Stimulated activated naive B cell treated with anti-CD40 and anti-IgM and Interleukin-4, amounts not matched to agents 10 μg/mL and 1 μg/mL and 100 μg/mL, for 72 hours (primary cell): Measurements from ENCODE around the gene MRPS9.
A peak's percentile ranks its signal among the peaks of the same experiment; 100 is the strongest.

Source experiments
- ATAC-seq, 2 donors: fragments of 150-1000 bp; cut with Tn5 transposase; replicated peaks; 2 replicates each; pipeline ENCODE4 v1.10.0; 2021; ENCODE audit warnings: moderate library complexity in 1 of 2
- DNase-seq: peaks from one replicate; pipeline ENCODE4 v3.0.0; 2021
- H3K27ac Mint-ChIP-seq: one replicate; pipeline ENCODE4 v1.8.0; 2022; ENCODE audit warnings: mild to moderate bottlenecking, mixed read lengths
- H3K27me3 Mint-ChIP-seq, 2 donors: one replicate each; pipeline ENCODE4 v1.8.0; 2022; ENCODE audit warnings: mixed read lengths in 2 of 2
- H3K36me3 Mint-ChIP-seq, 2 donors: one replicate each; pipeline ENCODE4 v1.8.0; 2022; ENCODE audit warnings: mixed read lengths in 2 of 2, mild to moderate bottlenecking in 1 of 2
- H3K4me1 Mint-ChIP-seq, 2 donors: one replicate each; pipeline ENCODE4 v1.8.0; 2022; ENCODE audit warnings: mixed read lengths in 2 of 2, mild to moderate bottlenecking in 1 of 2
- H3K4me3 Mint-ChIP-seq, 2 donors: one replicate each; pipeline ENCODE4 v1.8.0; 2022; ENCODE audit warnings: mild to moderate bottlenecking in 2 of 2, mixed read lengths in 2 of 2, moderate library complexity in 1 of 2
- H3K9me3 Mint-ChIP-seq, 2 donors: one replicate each; pipeline ENCODE4 v1.8.0; 2022; ENCODE audit warnings: mixed read lengths in 2 of 2, mild to moderate bottlenecking in 1 of 2

The MRPS9 gene

DNA sequence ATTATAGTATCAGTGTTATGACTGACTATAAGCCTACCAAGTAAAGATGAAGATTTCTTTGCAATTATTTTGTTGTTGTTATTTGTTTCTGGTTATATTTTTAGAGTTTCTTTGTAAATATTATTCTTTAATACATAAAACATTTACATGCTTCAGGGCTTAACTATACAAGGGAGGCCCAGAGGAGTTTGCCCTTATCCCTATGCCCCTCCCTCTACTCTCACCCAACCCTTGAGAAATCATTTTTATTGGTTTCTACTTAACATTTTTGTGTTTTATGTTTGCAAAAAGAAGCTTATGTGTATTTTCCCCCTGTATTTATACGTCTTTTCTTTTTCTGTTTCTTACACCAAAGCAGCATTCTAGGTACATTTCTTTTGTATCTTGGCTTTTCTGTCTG lies 30.5 kb downstream of the MRPS9 start:
- Mint-ChIP-seq H3K9me3 (no peaks in the 10 kb centered on the region), H3K4me3 (no peak overlapping the region), H3K27ac (no peak overlapping the region), H3K4me1 (peaks cover 3 to 16% of the 10 kb centered on the region in 2 donors), H3K27me3 (no peaks in the 10 kb centered on the region), H3K36me3 (peaks cover 13 to 30% of the 10 kb centered on the region in 2 donors)
- DNase-seq (no peak), ATAC-seq (no peak)

DNA sequence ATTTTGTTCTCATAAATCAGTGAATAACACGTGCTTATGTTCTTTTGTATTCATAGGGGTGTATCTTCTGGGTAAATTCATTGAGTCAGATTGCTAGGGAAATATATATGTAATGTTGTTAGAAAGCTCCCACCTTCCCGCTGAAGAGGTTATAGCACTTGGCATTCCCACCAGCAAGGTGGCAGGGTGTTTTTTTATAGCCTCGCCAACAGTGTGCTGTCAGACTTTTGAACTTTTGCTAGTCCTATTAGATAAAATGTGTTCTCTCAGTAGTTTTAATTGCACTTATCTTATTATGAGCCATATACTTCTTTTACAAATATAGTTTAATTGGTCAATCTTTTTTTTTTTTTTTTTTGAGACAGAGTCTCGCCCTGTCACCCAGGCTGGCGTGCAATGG lies 31.0 kb downstream of the MRPS9 start:
- DNase-seq: no peak
- no peak overlapping the region for H3K4me3 Mint-ChIP-seq
- peaks cover 3 to 16% of the 10 kb centered on the region in 2 donors for H3K4me1 Mint-ChIP-seq
- H3K27me3 Mint-ChIP-seq: no peaks in the 10 kb centered on the region
- H3K27ac Mint-ChIP-seq: no peak overlapping the region
- no peaks in the 10 kb centered on the region for H3K9me3 Mint-ChIP-seq
- peaks cover 12 to 29% of the 10 kb centered on the region in 2 donors for H3K36me3 Mint-ChIP-seq
- ATAC-seq: no peak

DNA sequence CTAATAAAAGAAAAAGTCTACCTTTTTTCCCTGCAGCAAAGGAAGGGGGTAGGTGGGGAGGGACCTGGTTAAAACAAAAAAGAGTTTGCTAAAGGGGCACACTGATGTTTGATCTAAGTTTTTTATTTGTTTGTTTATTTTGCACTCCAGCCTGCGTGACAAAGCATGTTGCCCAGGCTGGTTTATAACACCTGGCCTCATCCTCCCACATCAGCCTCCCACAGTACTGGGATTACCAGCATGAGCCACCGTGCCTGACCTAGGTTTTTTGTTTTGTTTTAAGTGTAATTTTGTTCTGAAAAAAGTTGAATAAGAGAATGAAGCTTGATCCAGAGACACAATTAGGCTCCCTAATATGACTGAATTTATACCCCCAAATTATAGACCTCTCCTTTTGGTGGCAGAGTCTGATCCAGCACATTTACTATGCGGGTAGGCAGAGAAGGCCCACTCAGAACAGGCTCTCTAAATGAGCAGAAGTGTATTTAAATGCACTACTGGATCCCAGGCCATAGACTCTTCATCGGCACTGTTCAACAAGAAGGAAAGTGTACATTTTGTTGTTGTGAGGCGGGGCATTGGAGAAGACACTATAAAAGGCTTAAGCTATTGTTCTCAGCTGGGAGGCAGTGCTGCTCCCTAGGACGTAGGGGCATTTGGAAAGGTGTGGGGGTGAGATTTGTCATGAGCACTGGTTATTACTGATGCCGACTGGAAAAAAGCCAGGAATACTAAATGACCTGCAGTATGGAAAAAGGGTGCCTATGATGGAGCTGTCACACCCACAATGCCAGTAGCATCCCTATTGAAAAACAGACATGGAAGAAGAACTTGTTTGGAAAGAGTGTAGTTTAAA lies 32.4 kb downstream of the MRPS9 start:
- H3K4me1 Mint-ChIP-seq: peaks cover 3 to 16% of the 10 kb centered on the region in 2 donors
- no peaks in the 10 kb centered on the region for H3K27me3 Mint-ChIP-seq
- no peaks in the 10 kb centered on the region for H3K9me3 Mint-ChIP-seq
- H3K4me3 Mint-ChIP-seq: no peak overlapping the region
- no peak overlapping the region for H3K27ac Mint-ChIP-seq
- no peak for ATAC-seq
- H3K36me3 Mint-ChIP-seq: peaks cover 7 to 30% of the 10 kb centered on the region in 2 donors
- DNase-seq: no peak

DNA sequence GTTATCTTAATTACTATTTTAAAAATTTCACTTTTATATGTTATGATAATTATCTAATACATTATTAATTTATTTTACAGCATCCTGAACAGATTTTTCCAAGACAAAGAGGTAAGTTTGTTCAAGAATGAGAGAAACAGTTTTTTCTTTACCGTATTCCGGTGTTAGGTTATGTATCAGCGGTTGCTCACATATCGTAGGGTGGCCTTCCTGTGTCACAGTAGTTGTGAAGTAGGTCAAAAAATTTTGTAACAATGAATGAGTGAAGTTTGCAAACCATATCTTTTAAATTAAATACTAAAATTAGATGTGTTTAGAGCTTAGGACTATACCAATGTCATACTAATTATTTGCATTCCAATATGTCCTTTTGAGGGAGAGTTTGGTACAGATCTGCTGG lies 33.5 kb downstream of the MRPS9 start:
- DNase-seq (no peak), ATAC-seq (no peak)
- Mint-ChIP-seq H3K4me1 (peaks cover 3 to 16% of the 10 kb centered on the region in 2 donors), H3K36me3 (peaks cover 7 to 31% of the 10 kb centered on the region in 2 donors), H3K9me3 (no peaks in the 10 kb centered on the region), H3K4me3 (no peak overlapping the region), H3K27ac (no peak overlapping the region), H3K27me3 (no peaks in the 10 kb centered on the region)

DNA sequence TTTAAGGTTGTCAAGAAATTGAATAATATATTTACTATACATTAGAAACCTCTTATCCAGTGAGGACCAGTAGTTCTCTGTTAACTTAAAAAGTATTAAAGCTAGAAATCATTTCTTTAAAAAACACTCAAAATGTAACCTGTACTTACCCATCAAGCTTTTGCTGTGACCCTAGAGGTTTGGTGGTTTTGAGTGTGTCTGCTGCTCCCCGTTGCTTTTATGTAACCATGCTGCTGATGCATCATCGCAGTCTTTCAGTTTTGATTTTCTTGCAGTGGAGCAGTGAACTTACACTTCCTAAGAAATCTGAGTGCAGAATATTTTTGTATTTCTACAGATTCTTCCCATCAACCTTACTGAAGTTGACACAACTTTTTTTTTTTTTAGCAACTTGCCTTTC lies 34.2 kb downstream of the MRPS9 start:
- ATAC-seq (peak; percentile 70 to 71), DNase-seq (no peak)
- peaks cover 3 to 16% of the 10 kb centered on the region in 2 donors for H3K4me1 Mint-ChIP-seq

DNA sequence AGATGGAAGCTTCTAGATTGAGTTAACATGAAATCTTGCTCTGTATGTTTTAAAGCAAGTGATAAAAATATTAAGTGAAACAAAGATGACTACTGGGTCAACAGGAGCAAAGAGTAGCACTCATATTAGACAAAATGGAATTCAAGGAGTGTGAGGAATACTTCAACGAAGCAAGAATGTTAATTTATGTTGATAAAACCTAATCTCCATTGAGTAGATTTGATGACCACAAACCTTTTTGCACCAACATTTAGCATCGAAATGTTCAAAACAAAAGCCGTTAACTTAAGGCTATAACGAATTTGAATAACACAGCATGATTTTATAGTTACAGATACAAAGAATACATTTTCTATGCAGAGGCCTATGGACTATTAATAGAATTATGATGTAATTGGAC lies 35.7 kb downstream of the MRPS9 start:
- no peak for ATAC-seq

More for the DNA sequence above, 34.2 kb downstream of the MRPS9 start:
- no peak overlapping the region for H3K4me3 Mint-ChIP-seq
- H3K36me3 Mint-ChIP-seq: peaks cover 7 to 33% of the 10 kb centered on the region in 2 donors
- H3K27me3 Mint-ChIP-seq: no peaks in the 10 kb centered on the region
- H3K9me3 Mint-ChIP-seq: no peaks in the 10 kb centered on the region
- no peak overlapping the region for H3K27ac Mint-ChIP-seq

DNA sequence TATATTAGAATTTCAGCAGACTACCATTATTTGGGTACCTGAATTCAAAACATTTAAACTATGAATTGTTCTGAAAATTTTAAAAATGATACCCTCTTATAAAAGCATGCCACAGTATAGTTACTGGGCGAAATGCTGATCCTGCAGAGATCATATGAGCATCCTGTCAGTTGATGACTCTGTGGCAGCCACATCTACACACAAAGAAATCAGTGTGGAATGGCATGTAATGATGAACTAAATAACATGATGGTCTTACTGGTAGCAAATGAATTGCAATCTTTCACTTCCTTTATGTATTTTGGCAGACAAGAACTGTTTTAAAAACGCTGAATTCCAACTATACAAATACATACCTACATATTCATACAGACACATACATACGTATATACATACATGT lies 38.3 kb downstream of the MRPS9 start:
- H3K36me3 Mint-ChIP-seq: peaks cover 6 to 31% of the 10 kb centered on the region in 2 donors
- H3K27me3 Mint-ChIP-seq: no peaks in the 10 kb centered on the region
- no peaks in the 10 kb centered on the region for H3K4me1 Mint-ChIP-seq
- DNase-seq: no peak
- no peaks in the 10 kb centered on the region for H3K9me3 Mint-ChIP-seq
- H3K27ac Mint-ChIP-seq: no peak overlapping the region
- no peak for ATAC-seq
- H3K4me3 Mint-ChIP-seq: no peak overlapping the region

More for the DNA sequence above, 35.7 kb downstream of the MRPS9 start:
- Mint-ChIP-seq H3K4me3 (no peak overlapping the region), H3K27me3 (no peaks in the 10 kb centered on the region), H3K9me3 (no peaks in the 10 kb centered on the region), H3K36me3 (peaks cover 6 to 35% of the 10 kb centered on the region in 2 donors), H3K27ac (no peak overlapping the region), H3K4me1 (peaks cover 0 to 8% of the 10 kb centered on the region in 2 donors)
- DNase-seq: no peak

DNA sequence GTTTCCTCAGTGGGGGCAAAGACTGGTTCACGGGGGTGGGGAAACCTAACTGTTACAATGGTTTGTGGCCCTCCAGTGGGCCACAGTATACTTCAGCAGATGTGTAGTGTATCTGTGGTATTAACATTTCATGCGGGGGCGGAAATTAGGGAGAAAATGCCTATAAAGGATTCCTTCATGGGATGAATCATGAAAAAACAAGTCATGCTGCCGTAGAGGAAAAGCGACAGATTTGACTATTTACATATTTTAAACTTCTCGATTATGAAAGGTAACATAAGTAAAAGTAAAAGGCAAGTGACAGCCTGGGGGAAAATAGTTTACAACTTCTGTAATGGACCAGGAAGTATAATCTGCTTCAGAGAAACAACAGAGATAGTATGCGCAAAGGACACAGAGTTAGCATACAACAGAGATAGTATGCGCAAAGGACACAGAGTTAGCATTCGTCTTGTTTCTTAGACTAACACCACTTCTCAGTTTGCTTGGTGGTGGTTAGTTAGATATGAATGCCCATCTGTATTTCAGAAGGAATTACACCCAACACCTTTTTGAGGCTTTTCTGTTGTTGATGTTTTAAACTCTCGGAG lies 41.1 kb downstream of the MRPS9 start:
- Mint-ChIP-seq H3K4me3 (no peak overlapping the region), H3K27ac (no peak overlapping the region), H3K4me1 (no peaks in the 10 kb centered on the region), H3K27me3 (no peaks in the 10 kb centered on the region), H3K9me3 (no peaks in the 10 kb centered on the region), H3K36me3 (peaks cover 12 to 38% of the 10 kb centered on the region in 2 donors)
- ATAC-seq (no peak), DNase-seq (no peak)

DNA sequence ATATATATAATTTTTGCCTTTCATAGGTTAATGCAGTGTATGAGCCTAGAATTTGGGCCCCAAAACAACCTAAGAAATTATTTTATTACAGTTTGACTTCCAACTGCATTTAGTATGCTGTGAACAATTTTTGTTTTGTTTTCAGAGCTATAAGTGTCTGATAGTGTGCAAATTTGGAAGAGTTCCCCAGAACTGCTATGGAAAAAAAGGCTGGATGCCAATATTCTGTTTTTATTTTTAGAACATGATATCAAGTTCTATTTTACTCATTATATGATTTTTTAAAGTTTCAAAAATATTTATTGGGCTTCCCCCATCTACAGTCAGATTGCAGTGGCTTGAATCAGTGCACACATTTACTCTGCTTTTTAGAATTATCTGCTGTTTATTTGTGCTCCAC lies 42.6 kb downstream of the MRPS9 start:
- no peak for DNase-seq
- Mint-ChIP-seq H3K36me3 (peaks cover 12 to 29% of the 10 kb centered on the region in 2 donors), H3K9me3 (no peaks in the 10 kb centered on the region), H3K4me3 (no peak overlapping the region), H3K27ac (no peak overlapping the region), H3K4me1 (no peaks in the 10 kb centered on the region), H3K27me3 (no peaks in the 10 kb centered on the region)
- ATAC-seq: no peak

DNA sequence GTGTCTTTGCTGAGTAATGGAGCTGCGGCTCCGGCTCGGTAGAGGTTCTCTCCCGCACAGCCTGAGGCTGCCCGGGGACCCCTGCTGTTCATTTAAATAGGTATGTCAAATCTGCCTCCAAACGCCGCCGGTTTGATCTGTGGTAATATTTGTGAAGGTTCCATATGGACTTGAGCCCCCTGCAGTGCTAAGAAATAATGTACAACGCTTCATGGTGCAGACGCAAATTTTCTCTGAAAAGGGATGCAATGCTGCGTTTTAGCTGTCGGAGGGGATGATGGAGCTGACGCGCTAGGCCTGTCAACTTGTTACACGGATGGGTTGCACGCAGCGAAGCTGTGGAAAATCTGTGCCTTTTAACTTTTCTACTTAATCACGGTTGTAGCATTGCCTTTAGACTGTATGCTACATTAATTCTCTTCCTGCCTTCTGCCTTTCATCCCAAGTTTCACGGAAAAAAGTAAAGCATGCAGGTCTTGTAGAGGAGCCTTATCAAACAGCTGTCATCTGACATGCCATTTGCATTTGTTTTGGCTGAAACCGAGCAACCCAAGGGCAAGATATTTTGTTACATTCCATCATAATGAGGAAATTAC lies 43.2 kb downstream of the MRPS9 start:
- no peak overlapping the region for H3K4me3 Mint-ChIP-seq
- H3K27ac Mint-ChIP-seq: no peak overlapping the region
- peaks cover 12 to 29% of the 10 kb centered on the region in 2 donors for H3K36me3 Mint-ChIP-seq
- H3K4me1 Mint-ChIP-seq: no peaks in the 10 kb centered on the region
- no peak for DNase-seq
- no peaks in the 10 kb centered on the region for H3K9me3 Mint-ChIP-seq
- no peak for ATAC-seq
- H3K27me3 Mint-ChIP-seq: no peaks in the 10 kb centered on the region

DNA sequence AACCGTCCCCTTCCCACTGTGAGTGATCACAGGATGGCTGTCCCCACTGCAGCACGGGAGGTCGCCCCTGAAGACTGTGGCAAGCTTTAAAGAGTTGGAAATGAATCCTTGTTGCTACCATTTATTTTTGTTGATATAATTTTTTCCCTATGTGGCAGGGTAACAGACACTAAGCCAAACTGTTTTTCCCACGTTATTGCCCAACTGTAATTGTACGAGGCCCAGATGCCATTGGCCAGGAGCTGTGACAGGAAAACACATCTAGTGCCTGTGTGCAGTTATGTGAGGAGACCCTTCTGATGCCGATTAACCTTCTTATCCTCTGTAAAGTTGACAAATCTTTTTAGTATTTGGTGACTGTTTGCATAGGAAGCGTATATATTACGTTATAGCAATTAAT lies 44.2 kb downstream of the MRPS9 start:
- no peak overlapping the region for H3K27ac Mint-ChIP-seq
- peaks cover 12 to 27% of the 10 kb centered on the region in 2 donors for H3K36me3 Mint-ChIP-seq
- H3K27me3 Mint-ChIP-seq: no peaks in the 10 kb centered on the region
- no peak for DNase-seq
- no peaks in the 10 kb centered on the region for H3K4me1 Mint-ChIP-seq
- ATAC-seq: no peak
- H3K4me3 Mint-ChIP-seq: no peak overlapping the region
- no peaks in the 10 kb centered on the region for H3K9me3 Mint-ChIP-seq

DNA sequence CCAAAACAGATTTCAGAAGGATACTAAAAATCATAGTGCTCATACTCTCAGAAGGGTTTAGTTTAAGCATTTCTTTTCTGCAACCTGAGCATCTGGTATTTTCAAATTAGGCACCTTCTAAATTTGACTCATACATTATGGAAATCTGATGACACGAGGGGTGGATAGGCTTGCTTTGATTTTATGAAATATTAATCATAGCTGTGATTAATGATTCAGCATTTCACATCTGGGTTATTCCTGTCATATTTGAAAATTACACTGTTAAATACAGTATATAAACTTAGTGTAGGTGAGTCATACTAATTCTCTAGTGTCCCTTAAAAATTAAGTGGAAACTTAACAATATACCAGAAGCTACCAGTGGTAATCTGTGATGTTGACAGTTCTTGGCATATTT lies 47.7 kb downstream of the MRPS9 start:
- no peak for DNase-seq
- H3K4me3 Mint-ChIP-seq: no peak overlapping the region
- no peak for ATAC-seq
- H3K36me3 Mint-ChIP-seq: peaks cover 9 to 19% of the 10 kb centered on the region in 2 donors
- H3K4me1 Mint-ChIP-seq: no peaks in the 10 kb centered on the region
- no peak overlapping the region for H3K27ac Mint-ChIP-seq
- no peaks in the 10 kb centered on the region for H3K27me3 Mint-ChIP-seq
- no peaks in the 10 kb centered on the region for H3K9me3 Mint-ChIP-seq

DNA sequence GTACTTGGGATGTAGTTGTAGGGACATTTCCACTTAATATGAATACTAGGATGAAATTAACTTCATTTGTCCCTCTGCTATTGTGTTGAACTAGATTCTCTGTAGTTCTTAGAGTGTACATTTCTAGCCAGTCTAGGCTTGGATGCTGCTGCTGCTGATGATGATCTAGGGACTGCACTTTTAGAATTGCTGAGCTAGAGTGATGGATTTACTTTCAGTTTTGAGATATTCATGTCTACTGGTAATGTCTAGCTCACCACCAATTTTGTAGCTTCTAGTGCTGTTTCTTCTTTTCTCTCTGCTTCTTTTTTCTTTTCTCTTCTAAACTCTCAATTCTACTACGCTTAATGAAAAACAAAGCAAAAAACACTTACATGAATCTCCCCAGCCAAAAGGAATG lies 49.4 kb downstream of the MRPS9 start:
- Mint-ChIP-seq H3K27ac (no peak overlapping the region), H3K4me3 (no peak overlapping the region), H3K27me3 (no peaks in the 10 kb centered on the region), H3K36me3 (peaks cover 2 to 15% of the 10 kb centered on the region in 2 donors), H3K9me3 (no peaks in the 10 kb centered on the region), H3K4me1 (no peaks in the 10 kb centered on the region)
- no peak for DNase-seq
- ATAC-seq: no peak

DNA sequence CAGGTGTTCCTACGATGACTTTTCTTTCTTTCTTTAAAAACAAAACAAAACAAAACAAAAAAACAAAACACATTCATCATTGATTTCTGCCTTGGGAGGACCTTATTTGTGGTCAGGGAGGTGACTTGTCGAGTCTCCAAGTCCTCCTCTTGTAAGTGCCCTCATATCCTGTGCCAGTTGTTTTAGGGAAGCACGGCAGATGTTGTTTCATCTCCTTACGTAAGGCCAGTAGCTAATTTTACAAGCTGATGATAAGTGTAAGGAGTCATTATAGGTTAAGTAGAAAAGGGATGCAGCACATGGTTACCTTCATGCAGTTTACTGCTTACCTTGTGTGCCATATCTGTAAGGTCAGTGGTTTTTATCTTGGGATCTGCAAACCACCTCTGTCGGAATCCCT lies 52.2 kb downstream of the MRPS9 start:
- Mint-ChIP-seq H3K27me3 (no peaks in the 10 kb centered on the region), H3K9me3 (no peaks in the 10 kb centered on the region), H3K4me3 (no peak overlapping the region), H3K27ac (no peak overlapping the region), H3K36me3 (peaks cover 5 to 16% of the 10 kb centered on the region in 2 donors), H3K4me1 (no peaks in the 10 kb centered on the region)
- DNase-seq (no peak), ATAC-seq (no peak)

DNA sequence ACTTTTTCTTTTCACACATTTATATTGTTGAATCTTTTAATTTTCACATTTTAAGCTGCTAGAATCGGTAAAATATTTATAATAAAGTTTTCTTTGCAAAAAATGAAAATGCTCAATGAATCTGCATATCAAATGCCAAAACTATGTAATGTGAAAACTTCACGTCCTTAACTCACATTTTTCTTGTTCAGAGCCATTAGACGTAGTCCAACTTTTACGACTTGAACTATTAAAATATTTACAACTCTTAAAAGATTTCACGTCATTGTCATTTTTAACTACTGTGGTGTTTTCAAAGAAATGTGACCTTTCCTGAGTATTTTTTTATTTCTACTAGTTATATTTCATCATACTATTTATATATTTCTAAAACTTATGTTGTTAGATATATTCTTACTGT lies 54.9 kb downstream of the MRPS9 start:
- Mint-ChIP-seq H3K4me3 (no peak overlapping the region), H3K9me3 (no peaks in the 10 kb centered on the region), H3K27me3 (no peaks in the 10 kb centered on the region), H3K4me1 (no peaks in the 10 kb centered on the region), H3K27ac (no peak overlapping the region), H3K36me3 (peaks cover 8 to 22% of the 10 kb centered on the region in 2 donors)
- ATAC-seq (no peak), DNase-seq (no peak)
